ENCODE data around the gene PGRMC2.

The PGRMC2 gene

DNA sequence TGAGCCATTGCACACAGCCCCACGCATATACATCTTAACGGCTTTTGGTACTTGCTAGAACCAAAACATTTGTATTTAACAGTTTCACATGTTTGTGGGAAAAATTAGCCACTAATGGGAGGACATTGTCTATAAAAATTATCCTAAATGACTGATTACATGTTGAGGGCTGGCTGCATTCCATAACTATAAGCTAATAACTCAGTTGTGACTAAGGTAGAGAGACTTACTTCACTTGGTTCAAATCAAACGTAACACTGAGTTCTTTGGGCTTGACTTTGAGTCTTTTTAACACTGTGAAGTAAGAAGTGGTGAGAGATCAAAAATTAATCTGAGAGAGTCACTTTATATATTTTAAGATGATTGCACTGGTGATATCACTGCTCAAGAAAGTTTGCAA, 47.9 kb upstream of the PGRMC2 start:
- Histone ChIP-seq H3K9me3 (ENCODE audit: control insufficient read depth, insufficient read depth, low read depth, low read length) (no peaks in the 10 kb centered on the region), H3K27ac (ENCODE audit: extremely low read depth, low read depth, low read length) (no peak overlapping the region), H3K4me1 (ENCODE audit: control insufficient read depth, insufficient read depth, low read length) (no peaks in the 10 kb centered on the region), H3K36me3 (ENCODE audit: control insufficient read depth in 2 of 2, insufficient read depth in 1 of 2, low read length in 2 of 2) (no peaks in the 10 kb centered on the region), H3K4me3 (ENCODE audit: low read depth, low read length) (no peak overlapping the region)
- CTCF ChIA-PET, result interaction anchor here (0.8 to 1.0 kb wide), 2 partner anchors 143 to 874 kb away, joined by 3 read pairs; no protein-coding TSS in a partner anchor
- POLR2A ChIA-PET, result no interaction called here
- TF ChIP-seq ZNF366 (tag by site-specific recombination; conservative IDR thresholded peaks at IDR 0.05), result no peak
- TF ChIP-seq BCL11B (tag by site-specific recombination; IDR thresholded peaks at IDR 0.05; ENCODE audit: low read depth), result no peak
- no peak for TF ChIP-seq ZNF48 (tag by site-specific recombination; IDR thresholded peaks at IDR 0.05)
- TF ChIP-seq, protein P1, sequence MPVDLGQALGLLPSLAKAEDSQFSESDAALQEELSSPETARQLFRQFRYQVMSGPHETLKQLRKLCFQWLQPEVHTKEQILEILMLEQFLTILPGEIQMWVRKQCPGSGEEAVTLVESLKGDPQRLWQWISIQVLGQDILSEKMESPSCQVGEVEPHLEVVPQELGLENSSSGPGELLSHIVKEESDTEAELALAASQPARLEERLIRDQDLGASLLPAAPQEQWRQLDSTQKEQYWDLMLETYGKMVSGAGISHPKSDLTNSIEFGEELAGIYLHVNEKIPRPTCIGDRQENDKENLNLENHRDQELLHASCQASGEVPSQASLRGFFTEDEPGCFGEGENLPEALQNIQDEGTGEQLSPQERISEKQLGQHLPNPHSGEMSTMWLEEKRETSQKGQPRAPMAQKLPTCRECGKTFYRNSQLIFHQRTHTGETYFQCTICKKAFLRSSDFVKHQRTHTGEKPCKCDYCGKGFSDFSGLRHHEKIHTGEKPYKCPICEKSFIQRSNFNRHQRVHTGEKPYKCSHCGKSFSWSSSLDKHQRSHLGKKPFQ (tag by site-specific recombination; IDR thresholded peaks at IDR 0.05), result no peak
- TF ChIP-seq ZNF548 (tag by site-specific recombination; IDR thresholded peaks at IDR 0.05), result no peak
- TF ChIP-seq, protein P2, sequence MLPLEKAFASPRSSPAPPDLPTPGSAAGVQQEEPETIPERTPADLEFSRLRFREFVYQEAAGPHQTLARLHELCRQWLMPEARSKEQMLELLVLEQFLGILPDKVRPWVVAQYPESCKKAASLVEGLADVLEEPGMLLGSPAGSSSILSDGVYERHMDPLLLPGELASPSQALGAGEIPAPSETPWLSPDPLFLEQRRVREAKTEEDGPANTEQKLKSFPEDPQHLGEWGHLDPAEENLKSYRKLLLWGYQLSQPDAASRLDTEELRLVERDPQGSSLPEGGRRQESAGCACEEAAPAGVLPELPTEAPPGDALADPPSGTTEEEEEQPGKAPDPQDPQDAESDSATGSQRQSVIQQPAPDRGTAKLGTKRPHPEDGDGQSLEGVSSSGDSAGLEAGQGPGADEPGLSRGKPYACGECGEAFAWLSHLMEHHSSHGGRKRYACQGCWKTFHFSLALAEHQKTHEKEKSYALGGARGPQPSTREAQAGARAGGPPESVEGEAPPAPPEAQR (tag by site-specific recombination; IDR thresholded peaks at IDR 0.05), result no peak
- TF ChIP-seq ZNF174 (tag by site-specific recombination; IDR thresholded peaks at IDR 0.05), result no peak
- TF ChIP-seq ZNF248 (tag by site-specific recombination; IDR thresholded peaks at IDR 0.05), result no peak
- TF ChIP-seq ZNF302 (tag by site-specific recombination; IDR thresholded peaks at IDR 0.05; ENCODE audit: low read depth), result no peak

DNA sequence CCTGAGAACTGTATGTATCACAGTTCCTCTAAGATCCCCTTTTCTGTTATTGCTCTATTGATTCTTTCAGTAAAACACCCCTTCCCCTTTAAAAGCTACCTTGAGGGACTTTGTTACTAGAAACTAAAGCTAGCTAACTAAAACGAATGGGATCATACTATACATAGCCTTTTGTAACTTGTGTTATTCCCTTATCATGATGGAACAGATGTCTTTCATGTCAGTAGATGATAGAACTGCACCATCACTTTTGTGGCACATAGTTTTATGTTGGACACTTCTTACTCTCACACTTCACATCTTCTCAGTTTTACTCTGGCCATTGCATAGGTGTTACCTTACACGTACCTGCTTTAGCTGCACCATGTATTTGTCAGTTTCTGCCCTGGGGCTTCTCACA, 46.6 kb upstream of the PGRMC2 start:
- no peaks in the 10 kb centered on the region for H3K36me3 ChIP-seq (ENCODE audit: control insufficient read depth in 2 of 2, insufficient read depth in 1 of 2, low read length in 2 of 2)
- no peaks in the 10 kb centered on the region for H3K4me1 ChIP-seq (ENCODE audit: control insufficient read depth, insufficient read depth, low read length)
- CTCF ChIA-PET, result interaction anchor here (0.7 kb wide), 1 partner anchor 20 kb away, joined by 3 read pairs; no protein-coding TSS in a partner anchor
- TF ChIP-seq ZNF221 (tag by site-specific recombination; IDR thresholded peaks at IDR 0.05; ENCODE audit: borderline replicate concordance) (no peak), ZNF426 (tag by site-specific recombination; IDR thresholded peaks at IDR 0.05) (no peak), PRDM1 (tag by site-specific recombination; IDR thresholded peaks at IDR 0.05) (no peak)
- POLR2A ChIA-PET, result no interaction called here
- no peaks in the 10 kb centered on the region for H3K9me3 ChIP-seq (ENCODE audit: control insufficient read depth, insufficient read depth, low read depth, low read length)
- no peak overlapping the region for H3K27ac ChIP-seq (ENCODE audit: extremely low read depth, low read depth, low read length)
- H3K4me3 ChIP-seq (ENCODE audit: low read depth, low read length), result no peak overlapping the region

DNA sequence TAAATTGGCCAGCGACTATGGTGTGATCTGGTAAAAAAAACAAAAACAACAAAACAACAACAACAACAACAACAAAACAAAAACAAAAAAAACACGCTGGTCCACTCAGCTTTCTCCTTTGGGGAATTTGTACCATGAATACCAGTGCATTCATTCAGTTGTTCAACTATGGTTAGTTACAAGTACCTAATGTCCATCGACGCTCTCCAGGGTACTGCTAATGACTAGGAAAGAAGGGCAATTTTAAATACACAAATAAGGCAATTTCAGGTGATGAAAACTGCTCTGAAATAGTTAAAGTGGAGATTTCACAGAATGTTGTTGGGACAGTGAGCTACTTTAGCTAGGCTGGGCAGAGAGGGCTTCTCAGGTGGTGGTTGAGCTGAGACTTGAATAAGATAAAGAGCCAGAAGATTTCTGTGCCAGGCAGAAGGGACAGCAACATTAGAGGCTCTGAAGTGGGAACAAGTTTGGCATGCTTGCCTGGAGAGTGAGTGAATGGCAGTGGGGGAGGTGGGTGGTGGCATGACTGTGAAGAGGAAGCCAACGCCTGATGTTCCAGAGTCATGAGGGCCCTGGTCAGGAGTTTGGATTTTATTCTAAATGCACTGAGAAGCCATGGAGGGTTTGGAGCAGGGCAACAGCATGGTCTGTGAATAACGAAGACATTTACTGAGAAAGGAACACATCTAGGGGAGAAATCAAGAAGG, 45.9 kb upstream of the PGRMC2 start:
- Histone ChIP-seq H3K27ac (ENCODE audit: extremely low read depth, low read depth, low read length) (no peak overlapping the region), H3K9me3 (ENCODE audit: control insufficient read depth, insufficient read depth, low read depth, low read length) (no peaks in the 10 kb centered on the region), H3K4me3 (ENCODE audit: low read depth, low read length) (no peak overlapping the region), H3K36me3 (ENCODE audit: control insufficient read depth in 2 of 2, insufficient read depth in 1 of 2, low read length in 2 of 2) (no peaks in the 10 kb centered on the region), H3K4me1 (ENCODE audit: control insufficient read depth, insufficient read depth, low read length) (no peaks in the 10 kb centered on the region)
- ChIA-PET POLR2A (no interaction called here), CTCF (no interaction called here)
- TF ChIP-seq ZBTB1 (tag by site-specific recombination; IDR thresholded peaks at IDR 0.05) (no peak), RBAK (tag by site-specific recombination; IDR thresholded peaks at IDR 0.05) (no peak), ZNF174 (tag by site-specific recombination; IDR thresholded peaks at IDR 0.05) (no peak)
- TF ChIP-seq, protein P3, sequence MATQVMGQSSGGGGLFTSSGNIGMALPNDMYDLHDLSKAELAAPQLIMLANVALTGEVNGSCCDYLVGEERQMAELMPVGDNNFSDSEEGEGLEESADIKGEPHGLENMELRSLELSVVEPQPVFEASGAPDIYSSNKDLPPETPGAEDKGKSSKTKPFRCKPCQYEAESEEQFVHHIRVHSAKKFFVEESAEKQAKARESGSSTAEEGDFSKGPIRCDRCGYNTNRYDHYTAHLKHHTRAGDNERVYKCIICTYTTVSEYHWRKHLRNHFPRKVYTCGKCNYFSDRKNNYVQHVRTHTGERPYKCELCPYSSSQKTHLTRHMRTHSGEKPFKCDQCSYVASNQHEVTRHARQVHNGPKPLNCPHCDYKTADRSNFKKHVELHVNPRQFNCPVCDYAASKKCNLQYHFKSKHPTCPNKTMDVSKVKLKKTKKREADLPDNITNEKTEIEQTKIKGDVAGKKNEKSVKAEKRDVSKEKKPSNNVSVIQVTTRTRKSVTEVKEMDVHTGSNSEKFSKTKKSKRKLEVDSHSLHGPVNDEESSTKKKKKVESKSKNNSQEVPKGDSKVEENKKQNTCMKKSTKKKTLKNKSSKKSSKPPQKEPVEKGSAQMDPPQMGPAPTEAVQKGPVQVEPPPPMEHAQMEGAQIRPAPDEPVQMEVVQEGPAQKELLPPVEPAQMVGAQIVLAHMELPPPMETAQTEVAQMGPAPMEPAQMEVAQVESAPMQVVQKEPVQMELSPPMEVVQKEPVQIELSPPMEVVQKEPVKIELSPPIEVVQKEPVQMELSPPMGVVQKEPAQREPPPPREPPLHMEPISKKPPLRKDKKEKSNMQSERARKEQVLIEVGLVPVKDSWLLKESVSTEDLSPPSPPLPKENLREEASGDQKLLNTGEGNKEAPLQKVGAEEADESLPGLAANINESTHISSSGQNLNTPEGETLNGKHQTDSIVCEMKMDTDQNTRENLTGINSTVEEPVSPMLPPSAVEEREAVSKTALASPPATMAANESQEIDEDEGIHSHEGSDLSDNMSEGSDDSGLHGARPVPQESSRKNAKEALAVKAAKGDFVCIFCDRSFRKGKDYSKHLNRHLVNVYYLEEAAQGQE (tag by site-specific recombination; IDR thresholded peaks at IDR 0.05), result peak; percentile 90
- TF ChIP-seq, protein P4, sequence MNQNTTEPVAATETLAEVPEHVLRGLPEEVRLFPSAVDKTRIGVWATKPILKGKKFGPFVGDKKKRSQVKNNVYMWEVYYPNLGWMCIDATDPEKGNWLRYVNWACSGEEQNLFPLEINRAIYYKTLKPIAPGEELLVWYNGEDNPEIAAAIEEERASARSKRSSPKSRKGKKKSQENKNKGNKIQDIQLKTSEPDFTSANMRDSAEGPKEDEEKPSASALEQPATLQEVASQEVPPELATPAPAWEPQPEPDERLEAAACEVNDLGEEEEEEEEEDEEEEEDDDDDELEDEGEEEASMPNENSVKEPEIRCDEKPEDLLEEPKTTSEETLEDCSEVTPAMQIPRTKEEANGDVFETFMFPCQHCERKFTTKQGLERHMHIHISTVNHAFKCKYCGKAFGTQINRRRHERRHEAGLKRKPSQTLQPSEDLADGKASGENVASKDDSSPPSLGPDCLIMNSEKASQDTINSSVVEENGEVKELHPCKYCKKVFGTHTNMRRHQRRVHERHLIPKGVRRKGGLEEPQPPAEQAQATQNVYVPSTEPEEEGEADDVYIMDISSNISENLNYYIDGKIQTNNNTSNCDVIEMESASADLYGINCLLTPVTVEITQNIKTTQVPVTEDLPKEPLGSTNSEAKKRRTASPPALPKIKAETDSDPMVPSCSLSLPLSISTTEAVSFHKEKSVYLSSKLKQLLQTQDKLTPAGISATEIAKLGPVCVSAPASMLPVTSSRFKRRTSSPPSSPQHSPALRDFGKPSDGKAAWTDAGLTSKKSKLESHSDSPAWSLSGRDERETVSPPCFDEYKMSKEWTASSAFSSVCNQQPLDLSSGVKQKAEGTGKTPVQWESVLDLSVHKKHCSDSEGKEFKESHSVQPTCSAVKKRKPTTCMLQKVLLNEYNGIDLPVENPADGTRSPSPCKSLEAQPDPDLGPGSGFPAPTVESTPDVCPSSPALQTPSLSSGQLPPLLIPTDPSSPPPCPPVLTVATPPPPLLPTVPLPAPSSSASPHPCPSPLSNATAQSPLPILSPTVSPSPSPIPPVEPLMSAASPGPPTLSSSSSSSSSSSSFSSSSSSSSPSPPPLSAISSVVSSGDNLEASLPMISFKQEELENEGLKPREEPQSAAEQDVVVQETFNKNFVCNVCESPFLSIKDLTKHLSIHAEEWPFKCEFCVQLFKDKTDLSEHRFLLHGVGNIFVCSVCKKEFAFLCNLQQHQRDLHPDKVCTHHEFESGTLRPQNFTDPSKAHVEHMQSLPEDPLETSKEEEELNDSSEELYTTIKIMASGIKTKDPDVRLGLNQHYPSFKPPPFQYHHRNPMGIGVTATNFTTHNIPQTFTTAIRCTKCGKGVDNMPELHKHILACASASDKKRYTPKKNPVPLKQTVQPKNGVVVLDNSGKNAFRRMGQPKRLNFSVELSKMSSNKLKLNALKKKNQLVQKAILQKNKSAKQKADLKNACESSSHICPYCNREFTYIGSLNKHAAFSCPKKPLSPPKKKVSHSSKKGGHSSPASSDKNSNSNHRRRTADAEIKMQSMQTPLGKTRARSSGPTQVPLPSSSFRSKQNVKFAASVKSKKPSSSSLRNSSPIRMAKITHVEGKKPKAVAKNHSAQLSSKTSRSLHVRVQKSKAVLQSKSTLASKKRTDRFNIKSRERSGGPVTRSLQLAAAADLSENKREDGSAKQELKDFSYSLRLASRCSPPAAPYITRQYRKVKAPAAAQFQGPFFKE (tag by site-specific recombination; IDR thresholded peaks at IDR 0.05; ENCODE audit: borderline replicate concordance), result no peak
